OCI-LY1 (cell line): ENCODE measurements around the gene P3H2.

Source experiments
- H2AFZ ChIP-seq: fragments of 200-600 bp; sonication (generic), shearing (Covaris generic); 2 replicates; pipeline ENCODE4 v1.6.0; 2014; ENCODE audit warnings: antibody characterized with exemption, mild to moderate bottlenecking, low read length
- H3F3A ChIP-seq: fragments of 200-600 bp; sonication (generic), shearing (Covaris generic); 2 replicates; pipeline ENCODE4 v1.6.0; 2014; ENCODE audit warnings: mild to moderate bottlenecking, antibody characterized with exemption, low read length, moderate library complexity; ENCODE audit not compliant: insufficient read depth
- H3K27ac ChIP-seq: fragments of 200-600 bp; sonication (generic); 2 replicates; pipeline ENCODE4 v1.5.1; 2014; ENCODE audit warnings: low read length, mixed run types, mild to moderate bottlenecking, low read depth; ENCODE audit not compliant: poor library complexity, severe bottlenecking
- H3K27me3 ChIP-seq: fragments of 200-600 bp; sonication (generic); 2 replicates; pipeline ENCODE4 v1.6.0; 2014; ENCODE audit warnings: antibody characterized with exemption, mild to moderate bottlenecking, low read length, moderate library complexity; ENCODE audit not compliant: insufficient read depth
- H3K36me3 ChIP-seq: fragments of 200-600 bp; sonication (generic); 2 replicates; pipeline ENCODE4 v1.6.1; 2014; ENCODE audit warnings: mild to moderate bottlenecking, antibody characterized with exemption, low read length, moderate library complexity, mixed read lengths; ENCODE audit not compliant: insufficient read depth
- H3K4me1 ChIP-seq: fragments of 200-600 bp; sonication (generic); 2 replicates; pipeline ENCODE4 v1.5.1; 2014; ENCODE audit warnings: mild to moderate bottlenecking, low read length, moderate library complexity; ENCODE audit not compliant: insufficient read depth, severe bottlenecking
- H3K4me2 ChIP-seq: fragments of 200-600 bp; sonication (generic), shearing (Covaris generic); 2 replicates; pipeline ENCODE4 v1.6.1; 2014; ENCODE audit warnings: low read length
- H3K4me3 ChIP-seq: fragments of 200-600 bp; sonication (generic); 2 replicates; pipeline ENCODE4 v1.5.1; 2014; ENCODE audit warnings: low read length, low read depth, mild to moderate bottlenecking, mixed read lengths; ENCODE audit not compliant: poor library complexity, severe bottlenecking
- H3K79me2 ChIP-seq: fragments of 200-600 bp; shearing (Covaris generic); 2 replicates; pipeline ENCODE4 v1.6.1; 2016; ENCODE audit warnings: mixed run types, low read length, mixed read lengths; ENCODE audit not compliant: insufficient read depth
- H3K9ac ChIP-seq: fragments of 200-600 bp; sonication (generic), shearing (Covaris generic); 2 replicates; pipeline ENCODE4 v1.6.1; 2014; ENCODE audit warnings: mild to moderate bottlenecking, low read length, mixed read lengths
- H3K9me2 ChIP-seq: fragments of 200-600 bp; sonication (generic), shearing (Covaris generic); 2 replicates; pipeline ENCODE4 v1.6.1; 2014; ENCODE audit warnings: low read depth, mild to moderate bottlenecking, low read length, mixed read lengths
- H3K9me3 ChIP-seq: fragments of 200-600 bp; shearing (Covaris generic); 2 replicates; pipeline ENCODE4 v1.6.1; 2014; ENCODE audit warnings: low read length, mixed read lengths
- H4K20me1 ChIP-seq: fragments of 200-600 bp; sonication (generic), shearing (Covaris generic); 2 replicates; pipeline ENCODE4 v1.6.0; 2016; ENCODE audit warnings: mild to moderate bottlenecking, low read length; ENCODE audit not compliant: insufficient read depth
- EZH2 ChIP-seq: fragments of 200-600 bp; sonication (generic), shearing (Covaris generic); IDR thresholded peaks from 2 replicates; pipeline ENCODE4 v1.8.0; 2017; ENCODE audit warnings: borderline replicate concordance, mixed run types, mild to moderate bottlenecking, antibody characterized with exemption, low read length, moderate library complexity, mixed read lengths
- TF ChIP-seq, protein P1 (sequence below): fragments of 200-600 bp; sonication (generic), shearing (Covaris generic); IDR thresholded peaks from 2 replicates; pipeline ENCODE4 v1.5.1; 2017; ENCODE audit warnings: mild to moderate bottlenecking, antibody characterized with exemption, low read length, moderate library complexity, mixed read lengths

P3H2 gene

DNA sequence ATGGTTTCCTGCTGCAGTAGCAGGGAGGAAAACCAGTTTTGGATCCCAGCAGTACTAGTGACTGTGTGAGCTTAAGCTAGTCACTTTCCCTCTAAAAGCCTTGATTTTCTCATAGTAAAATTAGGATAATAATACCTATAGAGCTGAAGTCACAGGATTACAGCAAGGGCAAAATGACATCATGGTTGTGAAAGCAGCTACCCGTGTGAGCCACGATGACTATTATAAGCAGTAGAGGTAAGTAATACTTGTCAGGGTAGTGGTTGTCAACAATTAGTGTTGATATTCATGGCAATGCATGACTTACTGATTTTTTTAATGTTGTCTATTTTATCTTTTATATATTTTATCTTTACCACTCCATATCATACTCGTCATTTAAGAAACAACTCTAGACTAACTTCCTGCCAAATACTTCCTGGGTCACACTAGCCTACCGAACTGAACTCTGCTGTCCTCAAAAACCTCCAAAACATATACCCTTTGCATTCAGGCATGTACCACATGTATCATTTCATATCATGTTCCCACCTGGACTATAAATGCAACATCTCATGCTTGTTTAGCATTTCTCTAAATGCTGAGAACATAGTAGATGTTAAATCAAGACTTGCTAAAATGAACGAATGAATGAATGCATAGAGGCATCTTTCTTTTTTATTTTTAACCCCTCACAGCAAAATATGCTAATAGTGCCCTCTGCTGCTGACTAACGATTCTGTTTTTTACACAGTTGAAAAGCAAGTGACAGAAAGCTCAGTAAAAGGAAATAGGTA is 172.6 kb downstream of the P3H2 start:
- Histone ChIP-seq H2AFZ (no peak overlapping the region), H3K36me3 (no peaks in the 10 kb centered on the region), H3K9me2 (no peaks in the 10 kb centered on the region), H3K4me3 (no peak overlapping the region), H4K20me1 (no peaks in the 10 kb centered on the region), H3K79me2 (no peaks in the 10 kb centered on the region), H3F3A (no peaks in the 10 kb centered on the region), H3K4me2 (no peak overlapping the region), H3K9me3 (no peaks in the 10 kb centered on the region), H3K27ac (no peak overlapping the region), H3K9ac (no peak overlapping the region), H3K27me3 (no peaks in the 10 kb centered on the region), H3K4me1 (no peaks in the 10 kb centered on the region)
- TF ChIP-seq EZH2: no peak
- TF ChIP-seq, protein P1, sequence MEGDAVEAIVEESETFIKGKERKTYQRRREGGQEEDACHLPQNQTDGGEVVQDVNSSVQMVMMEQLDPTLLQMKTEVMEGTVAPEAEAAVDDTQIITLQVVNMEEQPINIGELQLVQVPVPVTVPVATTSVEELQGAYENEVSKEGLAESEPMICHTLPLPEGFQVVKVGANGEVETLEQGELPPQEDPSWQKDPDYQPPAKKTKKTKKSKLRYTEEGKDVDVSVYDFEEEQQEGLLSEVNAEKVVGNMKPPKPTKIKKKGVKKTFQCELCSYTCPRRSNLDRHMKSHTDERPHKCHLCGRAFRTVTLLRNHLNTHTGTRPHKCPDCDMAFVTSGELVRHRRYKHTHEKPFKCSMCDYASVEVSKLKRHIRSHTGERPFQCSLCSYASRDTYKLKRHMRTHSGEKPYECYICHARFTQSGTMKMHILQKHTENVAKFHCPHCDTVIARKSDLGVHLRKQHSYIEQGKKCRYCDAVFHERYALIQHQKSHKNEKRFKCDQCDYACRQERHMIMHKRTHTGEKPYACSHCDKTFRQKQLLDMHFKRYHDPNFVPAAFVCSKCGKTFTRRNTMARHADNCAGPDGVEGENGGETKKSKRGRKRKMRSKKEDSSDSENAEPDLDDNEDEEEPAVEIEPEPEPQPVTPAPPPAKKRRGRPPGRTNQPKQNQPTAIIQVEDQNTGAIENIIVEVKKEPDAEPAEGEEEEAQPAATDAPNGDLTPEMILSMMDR: peak; percentile 80

DNA sequence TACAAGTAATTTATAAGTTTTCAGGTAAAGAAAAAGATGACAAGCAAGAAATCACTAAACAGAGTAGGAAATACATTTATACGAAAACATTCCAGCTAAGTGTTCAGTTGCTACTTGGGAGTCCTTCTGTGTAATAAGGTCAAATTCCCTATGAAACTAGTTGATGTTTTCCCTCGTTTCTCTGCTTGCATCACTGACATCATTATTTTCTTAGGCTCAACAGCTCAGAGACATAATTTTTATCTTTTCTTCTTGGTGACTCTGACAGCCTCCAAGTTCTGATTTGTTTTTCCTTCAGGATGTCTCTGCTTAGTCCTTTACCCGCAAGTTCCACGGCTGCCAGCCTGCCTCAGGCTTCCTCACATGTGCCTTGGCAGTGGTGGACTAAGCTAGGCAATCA is 173.6 kb downstream of the P3H2 start:
- no peaks in the 10 kb centered on the region for H3K36me3 ChIP-seq
- no peak overlapping the region for H3K4me2 ChIP-seq
- H2AFZ ChIP-seq: no peak overlapping the region
- H3K9me3 ChIP-seq: no peaks in the 10 kb centered on the region
- no peaks in the 10 kb centered on the region for H3K27me3 ChIP-seq
- no peak overlapping the region for H3K4me3 ChIP-seq
- no peaks in the 10 kb centered on the region for H4K20me1 ChIP-seq
- no peaks in the 10 kb centered on the region for H3K4me1 ChIP-seq
- H3K27ac ChIP-seq: no peak overlapping the region
- H3K9ac ChIP-seq: no peak overlapping the region
- no peaks in the 10 kb centered on the region for H3K79me2 ChIP-seq
- no peaks in the 10 kb centered on the region for H3F3A ChIP-seq
- TF ChIP-seq, protein P1: no peak
- no peak for TF ChIP-seq EZH2
- H3K9me2 ChIP-seq: no peaks in the 10 kb centered on the region

DNA sequence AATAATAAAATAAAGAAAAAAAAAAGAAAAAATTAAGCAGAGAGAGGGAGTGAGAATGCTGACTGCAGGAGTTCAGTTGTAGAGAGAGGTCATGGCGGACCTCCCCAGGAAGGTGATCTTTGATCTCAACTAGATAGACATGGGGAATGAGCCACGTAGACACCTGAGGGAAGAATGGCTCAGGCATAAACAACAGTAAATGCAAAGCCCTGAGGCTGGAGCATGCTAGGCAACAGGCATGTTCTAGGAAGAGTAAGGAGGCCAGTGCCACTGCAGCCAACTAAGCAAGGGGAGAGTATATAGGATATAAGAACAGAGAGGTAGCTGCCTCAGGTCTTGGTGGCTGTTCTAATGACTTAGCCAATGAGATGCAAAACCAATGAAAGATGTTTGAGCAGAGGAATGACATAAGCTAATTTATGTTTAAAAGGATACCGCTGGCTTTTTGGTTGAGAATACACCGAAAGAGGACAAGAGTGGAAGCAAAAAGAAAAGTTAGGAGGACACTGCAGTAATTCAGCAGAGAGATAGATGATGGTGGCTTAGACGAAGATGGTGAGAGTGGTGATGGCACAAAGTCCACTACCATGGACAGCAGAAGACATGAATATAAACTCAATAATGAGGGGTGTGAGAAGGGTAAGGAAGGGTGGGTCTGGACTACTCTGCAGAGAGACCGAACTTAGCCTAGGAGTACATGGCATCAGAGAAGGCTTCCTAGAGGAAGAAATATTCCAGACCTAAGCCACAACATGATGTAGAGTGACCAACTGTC is 174.6 kb downstream of the P3H2 start:
- H3K79me2 ChIP-seq: no peaks in the 10 kb centered on the region
- no peak overlapping the region for H2AFZ ChIP-seq
- H3K4me1 ChIP-seq: no peaks in the 10 kb centered on the region
- no peak overlapping the region for H3K27ac ChIP-seq
- TF ChIP-seq, protein P1: no peak
- H3K27me3 ChIP-seq: no peaks in the 10 kb centered on the region
- no peak overlapping the region for H3K9ac ChIP-seq
- no peak overlapping the region for H3K4me3 ChIP-seq
- no peaks in the 10 kb centered on the region for H3F3A ChIP-seq
- H3K36me3 ChIP-seq: no peaks in the 10 kb centered on the region
- H4K20me1 ChIP-seq: no peaks in the 10 kb centered on the region
- no peaks in the 10 kb centered on the region for H3K9me2 ChIP-seq
- H3K9me3 ChIP-seq: no peaks in the 10 kb centered on the region
- no peak overlapping the region for H3K4me2 ChIP-seq
